HG03064 (cell line): ENCODE data around the gene RBX1.
A peak's percentile ranks its signal among the peaks of the same experiment; 100 is the strongest.
"Not testable (repeated sequence)": the region's sequence is repeated elsewhere in the genome, so short reads cannot be mapped to it uniquely, and the experiment has no call there.

Experiments
- ATAC-seq: cut with Tn5 transposase; IDR thresholded peaks from one replicate; pipeline ENCODE4 v1.9.1; 2021; ENCODE audit warnings: low read depth; ENCODE audit not compliant: unreplicated experiment

Gene RBX1

DNA sequence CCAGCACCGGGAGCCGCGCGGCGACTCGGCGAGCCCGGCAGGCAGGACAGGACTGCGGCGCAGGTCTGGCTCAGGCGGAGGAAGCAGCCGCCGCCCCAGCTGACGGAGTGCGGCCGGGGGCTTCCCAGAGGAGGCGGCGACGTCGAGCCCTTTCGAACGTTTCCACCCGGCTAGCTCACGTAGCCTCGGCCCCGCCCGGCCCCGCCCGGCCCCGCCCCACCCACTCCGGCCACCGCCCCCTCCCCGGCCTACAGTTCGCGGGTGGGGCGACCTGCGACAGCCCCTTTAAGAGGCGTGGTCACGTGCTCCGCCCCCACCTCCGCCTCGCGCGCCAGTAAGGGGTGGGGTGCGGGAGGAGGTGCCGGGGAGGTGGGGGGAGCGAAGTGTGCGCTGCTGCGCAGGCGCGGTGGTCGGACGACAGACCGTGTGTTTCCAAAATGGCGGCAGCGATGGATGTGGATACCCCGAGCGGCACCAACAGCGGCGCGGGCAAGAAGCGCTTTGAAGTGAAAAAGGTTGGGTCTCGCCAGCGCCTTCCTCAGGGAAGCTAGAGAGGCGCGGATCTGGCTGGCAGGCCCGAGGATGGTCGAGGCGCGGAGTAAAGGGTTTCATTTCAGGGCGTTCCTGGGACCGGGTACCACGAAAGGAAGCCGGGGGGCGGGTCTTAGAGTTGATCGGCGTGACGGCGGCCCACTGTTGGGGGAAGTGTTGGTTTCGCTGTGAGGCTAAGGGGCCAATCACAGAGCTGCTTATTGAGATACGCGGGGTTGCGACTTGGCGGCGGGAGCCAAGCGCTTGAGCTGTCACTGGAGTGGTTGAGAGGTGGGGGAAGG lies at the start of gene RBX1:
Gene RBX1 (plus strand): TSS at position 417 of the 833 bp plus-strand sequence. CDS start 21 bp downstream, at position 438.
- ATAC-seq: peak; percentile 66

DNA sequence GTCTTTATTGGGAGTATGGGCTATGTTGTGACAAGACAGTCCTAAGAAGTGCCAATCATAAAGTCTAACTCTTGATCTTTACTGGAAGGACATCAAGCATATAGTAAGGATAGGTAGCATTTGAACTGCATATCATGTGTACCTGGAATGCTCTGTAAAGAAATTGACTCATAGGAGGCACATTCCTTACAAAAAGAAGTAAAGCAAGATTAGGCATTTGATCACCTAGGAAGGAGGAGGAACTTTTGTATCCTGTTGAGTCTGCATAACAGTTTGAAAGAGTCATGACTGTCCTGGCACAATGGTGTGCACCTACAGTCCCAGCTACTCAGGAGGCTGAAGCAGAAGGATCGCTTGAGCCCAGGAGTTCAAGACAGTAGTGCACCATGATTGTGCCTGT lies 47.1 kb upstream of the RBX1 start:
- no peak for ATAC-seq

DNA sequence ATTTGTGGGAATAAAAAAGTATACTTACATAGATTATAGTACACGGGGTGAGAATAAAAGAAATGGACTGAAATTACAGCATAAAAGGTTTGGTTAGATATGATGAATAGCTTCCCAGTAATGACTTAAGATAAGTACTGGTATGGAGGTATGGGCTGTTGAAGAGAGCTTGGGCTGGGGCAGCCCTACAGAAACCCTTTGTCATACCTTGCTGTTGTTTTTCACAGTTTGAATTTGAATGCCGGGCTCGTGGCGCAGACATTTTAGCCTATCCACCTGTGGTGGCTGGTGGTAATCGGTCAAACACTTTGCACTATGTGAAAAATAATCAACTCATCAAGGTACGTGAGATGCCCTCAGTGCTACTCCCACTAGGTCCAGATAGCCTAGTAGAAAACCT lies 42.3 kb upstream of the RBX1 start:
- no peak for ATAC-seq

DNA sequence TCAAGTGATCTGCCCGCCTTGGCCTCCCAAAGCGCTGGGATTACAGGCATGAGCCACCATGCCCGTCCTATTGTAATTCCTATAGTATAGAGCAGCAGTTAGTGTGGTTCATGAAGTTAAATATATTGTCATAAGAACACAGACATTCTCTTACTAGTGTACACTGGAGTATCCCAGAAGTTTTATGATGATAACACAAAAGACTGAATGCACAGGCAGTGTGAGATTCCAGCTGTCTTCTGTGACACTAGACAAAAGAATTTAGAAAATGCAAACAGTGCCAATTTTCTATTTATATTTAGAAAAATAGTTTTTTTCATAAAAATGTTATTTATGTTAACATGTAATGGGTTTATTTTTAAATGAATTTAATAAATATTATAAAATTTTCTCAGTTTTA lies 39.4 kb upstream of the RBX1 start:
- no peak for ATAC-seq

DNA sequence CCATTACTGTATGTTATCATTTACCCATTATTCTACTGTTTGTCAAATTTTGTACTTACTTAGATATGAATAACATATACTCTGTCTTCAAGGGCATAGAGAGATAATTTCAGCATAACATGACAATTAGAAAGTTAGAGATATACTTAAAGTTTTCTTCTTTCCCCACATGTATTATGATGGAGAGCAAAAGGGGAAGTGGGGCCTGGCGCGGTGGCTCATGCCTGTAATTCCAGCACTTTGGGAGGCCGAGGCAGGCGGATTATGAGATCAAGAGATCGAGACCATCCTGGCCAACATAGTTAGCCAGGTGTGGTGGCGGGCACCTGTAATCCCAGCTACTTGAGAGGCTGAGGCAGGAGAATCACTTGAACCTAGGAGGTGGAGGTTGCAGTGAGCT lies 38.2 kb upstream of the RBX1 start:
- ATAC-seq: not testable (repeated sequence)

DNA sequence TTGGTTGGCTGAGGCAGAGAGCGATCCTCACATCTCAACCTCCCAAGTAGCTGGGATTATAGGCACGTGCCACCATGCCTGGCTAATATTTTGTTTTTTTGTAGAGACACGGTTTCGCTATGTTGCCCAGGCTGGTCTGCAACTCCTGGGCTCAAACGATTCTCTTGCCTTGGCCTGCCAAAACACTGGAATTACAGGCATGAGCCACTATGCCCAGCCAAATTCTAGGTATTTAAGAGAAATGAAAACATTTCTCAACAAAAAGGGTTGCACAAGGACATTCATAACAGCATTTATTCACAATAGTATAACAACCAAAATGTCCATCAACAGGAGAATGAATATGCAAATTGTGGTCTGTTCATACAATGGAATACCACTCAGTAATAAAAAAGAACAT lies 31.7 kb upstream of the RBX1 start:
- ATAC-seq: no peak

DNA sequence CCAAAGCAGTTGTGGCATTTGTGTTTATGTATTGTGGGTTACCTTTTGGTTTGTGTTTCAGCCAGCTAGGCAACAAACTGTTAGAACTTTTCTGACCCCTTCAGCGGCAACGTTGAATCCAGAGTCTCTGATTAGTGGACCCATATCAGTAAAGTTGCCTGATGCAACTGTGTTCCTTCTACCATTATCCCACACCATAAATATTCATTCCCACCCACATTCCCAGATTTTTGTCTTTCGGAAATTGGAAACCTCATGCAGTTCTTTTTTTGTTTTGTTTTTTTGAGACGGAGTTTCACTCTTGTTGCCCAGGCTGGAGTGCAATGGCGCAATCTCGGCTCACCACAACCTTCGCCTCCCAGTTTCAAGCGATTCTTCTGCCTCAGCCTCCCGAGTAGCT lies 30.7 kb upstream of the RBX1 start:
- ATAC-seq: no peak

DNA sequence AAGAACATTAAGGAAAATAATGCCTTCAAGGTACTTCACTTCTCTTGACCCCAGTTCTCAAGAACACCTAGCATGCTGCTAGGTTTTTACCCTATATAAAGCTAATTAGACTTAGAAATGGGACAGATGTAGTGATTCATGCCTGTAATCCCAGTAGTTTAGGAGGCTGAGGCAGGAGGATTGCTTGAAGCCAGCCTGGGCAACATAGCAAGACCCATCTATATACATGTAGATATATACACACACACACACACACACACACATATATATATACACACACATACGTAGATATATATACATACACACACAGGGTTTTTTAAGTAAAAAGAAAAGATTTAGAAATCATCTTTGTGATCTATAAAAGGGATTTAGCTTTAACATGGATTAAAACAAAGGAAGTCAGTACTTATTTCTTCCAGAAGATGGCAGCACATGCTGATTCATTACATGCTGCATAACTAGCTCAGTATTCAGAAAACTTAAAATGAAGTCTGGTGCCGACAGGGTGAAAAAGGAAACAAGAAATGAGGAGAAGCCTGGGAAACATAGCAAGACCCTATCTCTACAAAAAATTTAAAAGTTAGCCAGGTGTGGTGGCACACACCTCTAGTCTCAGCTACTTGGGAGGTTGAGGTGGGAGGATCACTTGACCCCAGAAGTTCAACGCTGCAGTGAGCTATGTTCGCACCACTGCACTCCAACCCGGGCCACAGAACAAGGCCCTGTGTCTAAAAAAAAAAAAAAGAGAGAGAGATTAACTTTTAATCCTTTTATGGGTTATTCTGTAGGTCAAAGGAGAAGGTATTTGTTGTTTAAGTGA lies 28.5 kb upstream of the RBX1 start:
- no peak for ATAC-seq

DNA sequence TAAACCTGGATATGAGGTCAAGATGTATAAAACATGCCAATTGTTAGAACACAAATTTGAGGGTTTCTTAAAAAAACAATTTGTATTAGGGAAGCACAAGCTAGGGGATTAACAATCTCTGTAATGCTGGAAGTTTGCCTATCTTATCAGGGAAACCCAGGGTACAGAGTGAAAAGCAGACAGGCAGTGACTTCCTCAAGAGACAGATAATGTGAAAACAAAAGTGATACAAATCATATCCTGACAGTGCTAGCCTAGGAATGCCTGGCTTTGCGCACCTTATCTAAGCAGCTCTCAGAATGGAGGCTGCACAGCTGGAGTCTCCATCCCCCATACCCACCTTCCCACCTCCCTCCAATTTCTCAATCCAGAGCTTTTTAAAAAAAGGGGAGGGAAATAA lies 22.5 kb upstream of the RBX1 start:
- ATAC-seq: no peak

DNA sequence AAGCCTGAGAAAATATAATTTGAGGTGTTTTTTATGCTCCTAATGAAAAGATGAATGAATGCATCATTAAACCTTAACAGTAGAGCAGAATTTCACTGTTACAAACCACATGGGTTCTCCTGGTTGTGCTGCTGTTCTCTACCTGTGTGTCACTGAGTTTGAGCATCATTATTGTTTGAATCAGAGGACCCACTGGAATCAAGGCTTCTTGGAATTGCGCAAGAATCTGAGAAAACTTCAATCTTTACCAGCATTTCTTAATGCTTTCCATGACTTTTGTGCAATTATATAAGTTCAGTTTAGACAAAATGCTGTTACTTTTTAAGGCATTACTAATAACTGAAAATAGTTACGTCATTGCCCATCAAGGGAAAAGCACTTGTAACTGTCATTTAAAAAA lies 18.8 kb upstream of the RBX1 start:
- ATAC-seq: no peak

DNA sequence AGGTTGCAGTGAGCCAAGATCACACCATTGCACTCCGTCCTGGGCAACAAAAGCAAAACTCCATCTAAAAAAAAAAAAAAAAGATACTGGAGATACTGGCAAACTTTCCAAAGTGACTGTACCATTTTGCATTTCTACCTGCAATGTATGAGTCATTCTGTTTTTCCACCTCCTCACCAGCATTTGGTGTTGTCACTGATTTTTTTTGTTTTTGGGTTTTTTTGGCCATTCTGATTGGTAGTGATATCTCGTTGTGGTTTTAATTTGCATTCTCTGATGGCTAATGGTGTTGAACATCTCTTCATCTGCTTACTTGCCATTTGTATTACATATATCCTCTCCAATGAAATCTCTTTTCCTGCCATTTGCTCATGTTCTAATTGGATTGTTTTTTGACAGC lies 12.0 kb upstream of the RBX1 start:
- ATAC-seq: no peak

DNA sequence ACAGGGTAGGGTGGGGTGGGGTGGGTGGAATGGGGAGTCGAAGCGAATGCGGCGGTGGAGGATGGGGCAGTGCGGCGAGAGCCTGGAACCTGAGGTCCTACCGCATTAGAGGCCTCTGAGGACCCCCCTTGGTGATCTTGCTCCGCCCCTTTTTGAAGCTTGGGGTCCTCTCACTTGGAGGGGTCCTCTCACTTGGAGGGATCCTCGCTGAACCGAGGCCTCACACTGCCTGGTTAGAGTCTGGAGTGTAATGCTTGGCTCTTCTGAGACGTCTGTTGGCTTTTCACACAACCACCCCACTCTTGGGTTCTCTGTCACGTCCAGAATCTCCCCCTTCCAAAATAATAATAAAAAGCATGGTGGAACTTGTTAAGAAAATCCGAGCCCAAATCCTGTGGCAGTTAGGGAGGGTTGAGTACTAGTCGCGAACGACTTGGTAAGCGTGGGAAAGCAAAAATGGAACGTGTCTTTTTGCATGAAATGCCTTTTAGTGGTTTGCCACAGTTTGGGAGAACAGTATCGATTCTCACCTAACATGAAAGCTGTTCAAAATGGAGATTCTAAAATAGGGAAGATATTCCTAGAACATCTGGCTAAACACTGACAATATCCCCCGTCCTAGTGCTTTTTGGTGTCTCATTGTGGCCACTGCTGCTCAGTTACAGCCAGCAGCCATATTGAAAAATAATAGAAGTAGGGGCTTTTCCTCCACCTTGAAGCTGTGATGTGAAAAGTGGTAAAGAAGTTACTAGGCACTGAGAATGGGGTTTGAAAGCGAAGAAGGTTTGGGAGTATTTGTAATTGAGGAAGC lies 822 bp downstream of the RBX1 start:
- ATAC-seq: no peak

DNA sequence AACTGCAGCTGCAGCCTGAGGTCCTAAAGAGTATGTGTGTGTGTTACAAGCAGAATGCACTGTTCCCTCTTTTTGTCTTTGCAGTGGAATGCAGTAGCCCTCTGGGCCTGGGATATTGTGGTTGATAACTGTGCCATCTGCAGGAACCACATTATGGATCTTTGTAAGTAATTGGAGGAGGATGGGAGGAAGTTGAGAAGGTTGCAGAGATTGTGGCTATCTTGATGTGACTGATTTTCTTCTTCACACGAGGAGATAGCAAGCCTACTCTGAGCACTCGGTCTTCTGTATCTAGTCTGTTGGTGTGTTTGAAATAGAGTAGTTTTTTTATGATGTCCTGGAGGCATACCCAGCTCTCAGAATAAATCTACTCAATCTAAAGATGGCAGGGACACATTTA lies 2.3 kb downstream of the RBX1 start:
- no peak for ATAC-seq

DNA sequence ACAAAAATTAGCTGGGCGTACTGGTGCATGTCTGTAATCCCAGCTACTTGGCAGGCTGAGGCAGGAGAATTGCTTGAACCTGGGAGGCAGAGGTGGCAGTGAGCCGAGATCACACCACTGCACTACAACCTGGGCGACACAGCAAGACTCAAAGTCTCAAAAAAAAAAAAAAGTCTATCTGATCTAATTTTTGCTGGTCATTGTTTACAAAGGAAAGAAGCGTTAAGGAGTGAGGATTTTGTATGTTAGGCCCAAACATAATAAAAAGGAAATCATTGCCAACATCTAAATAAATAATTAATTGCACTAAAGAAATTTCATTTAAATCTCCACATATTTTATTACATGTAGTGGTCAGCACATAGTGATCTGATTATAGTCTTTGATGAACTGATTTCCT lies 2.9 kb downstream of the RBX1 start:
- ATAC-seq: no peak

DNA sequence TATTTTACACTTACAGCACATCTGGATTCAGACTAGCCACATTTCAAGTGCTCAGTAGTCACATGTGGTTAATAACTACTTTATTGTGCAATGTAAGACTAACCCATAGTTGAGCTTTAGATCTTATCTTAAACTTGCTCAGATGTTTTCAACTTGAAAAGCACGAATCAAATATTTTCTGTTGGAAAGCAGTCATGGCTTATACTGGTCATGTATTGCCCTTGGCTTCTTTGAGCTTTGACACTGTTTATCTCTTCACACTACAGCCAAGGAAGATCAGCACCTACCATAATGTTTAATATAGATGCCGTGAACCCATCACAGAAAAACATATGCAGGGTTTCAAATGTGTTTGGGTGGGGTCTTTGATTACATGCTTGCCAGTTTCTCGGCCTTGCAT lies 4.4 kb downstream of the RBX1 start:
- ATAC-seq: no peak

DNA sequence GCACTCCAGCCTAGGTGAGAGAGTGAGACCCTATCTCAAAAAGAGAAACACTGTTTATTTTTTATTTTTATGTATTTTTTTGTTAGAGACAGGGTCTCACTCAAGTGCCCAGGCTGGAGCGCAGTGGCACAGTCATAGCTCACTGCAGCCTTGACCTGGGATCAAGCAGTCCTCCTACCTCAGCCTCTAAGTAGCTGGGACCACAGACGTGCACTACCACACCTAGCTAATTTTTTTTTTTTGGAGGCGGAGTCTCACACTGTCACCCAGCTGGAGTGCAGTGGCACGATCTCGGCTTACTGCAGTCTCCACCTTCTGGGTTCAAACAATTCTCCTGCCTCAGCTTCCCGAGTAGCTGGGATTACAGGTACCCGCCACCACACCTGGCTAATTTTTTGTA lies 6.4 kb downstream of the RBX1 start:
- ATAC-seq: no peak

DNA sequence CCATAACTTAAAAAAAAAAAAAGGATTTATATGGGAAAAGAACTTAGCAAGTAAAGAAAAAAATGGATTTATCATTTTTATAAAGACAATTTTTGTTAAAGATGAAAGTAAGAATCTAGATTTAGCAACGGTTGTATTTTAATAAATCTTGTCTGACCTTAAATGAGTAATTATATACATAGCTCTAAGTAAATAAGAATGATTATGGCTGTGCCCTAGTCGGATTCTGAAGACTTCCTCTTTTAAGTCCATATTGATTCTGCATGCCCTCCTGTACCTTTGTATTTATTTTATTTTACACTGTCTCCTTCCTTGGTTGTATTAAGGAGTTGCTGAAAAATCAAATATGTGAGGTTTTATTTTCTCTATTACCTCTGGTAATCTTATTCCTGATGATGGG lies 7.1 kb downstream of the RBX1 start:
- ATAC-seq: no peak

DNA sequence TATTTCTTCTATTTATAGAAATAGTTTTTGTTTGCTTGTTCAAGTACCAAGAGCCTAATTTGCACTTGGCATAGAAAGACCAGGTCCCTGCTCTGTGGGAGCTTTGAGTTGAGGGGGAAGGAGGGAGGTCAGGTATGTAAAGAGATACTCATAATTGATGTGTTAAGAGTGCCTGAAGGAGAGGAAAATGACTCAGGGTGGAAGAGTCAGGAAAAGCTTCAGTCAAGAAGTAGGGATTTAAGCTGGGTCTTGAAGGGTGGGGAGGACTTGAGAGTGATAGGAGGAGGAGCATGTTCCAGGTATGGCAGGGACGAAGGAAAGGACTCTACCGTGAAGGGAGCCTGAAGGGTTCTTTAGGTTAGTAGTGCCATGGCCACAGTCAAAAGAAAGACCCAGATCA lies 9.0 kb downstream of the RBX1 start:
- ATAC-seq: no peak

DNA sequence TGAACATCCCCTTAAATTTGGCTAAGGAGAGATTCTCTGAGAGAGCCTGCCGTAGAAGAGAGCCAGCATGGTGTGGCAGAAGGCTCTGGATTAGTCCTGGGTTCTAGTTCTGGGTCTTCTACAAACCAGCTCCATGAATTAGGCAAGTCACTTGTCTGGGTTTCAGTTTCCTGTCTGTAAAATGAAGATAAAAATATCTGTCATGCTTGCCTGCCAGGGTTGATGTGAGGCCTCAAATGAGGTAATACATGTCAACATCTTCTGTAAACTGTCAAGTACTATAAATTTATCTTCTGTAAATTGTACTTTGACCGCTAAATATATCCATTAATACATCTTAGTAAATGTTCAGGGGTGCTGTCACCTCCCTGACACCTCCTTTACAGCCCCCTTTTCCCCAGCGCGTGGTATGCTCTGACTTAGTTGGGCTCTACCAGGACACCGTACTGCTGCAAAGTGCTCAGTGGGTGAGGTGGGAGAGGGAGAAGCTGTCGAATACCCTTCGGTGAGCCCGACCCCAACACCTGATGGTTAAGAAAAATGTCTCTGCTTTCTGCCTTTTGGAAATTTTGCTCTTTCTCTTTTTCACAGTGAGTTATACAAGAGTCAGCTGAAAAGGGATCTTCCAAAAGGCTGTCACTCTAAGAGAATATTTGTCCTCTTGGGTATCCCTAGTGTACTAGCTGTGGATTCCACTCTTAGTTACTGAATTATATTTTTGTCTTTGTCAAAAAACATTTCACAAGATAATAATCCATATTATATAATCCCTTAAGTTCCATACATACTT lies 15.0 kb downstream of the RBX1 start:
- ATAC-seq: no peak

DNA sequence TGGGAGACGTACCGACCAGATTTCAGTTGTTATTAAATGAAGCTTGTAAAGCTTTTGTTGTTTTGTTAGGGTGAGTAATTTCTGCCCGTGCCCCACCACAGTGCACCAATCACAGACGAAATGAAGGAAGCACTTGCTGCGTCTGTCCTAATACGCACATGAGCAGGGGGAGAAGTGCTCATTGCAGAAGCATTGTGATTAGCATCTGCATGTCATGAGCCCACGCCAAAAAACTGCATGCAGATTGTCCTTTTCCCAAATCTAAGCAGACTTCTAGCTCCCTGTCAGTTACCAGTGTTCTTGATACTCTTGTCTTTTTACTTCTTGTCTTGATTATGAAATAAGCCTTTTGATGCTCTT lies 15.5 kb downstream of the RBX1 start:
- no peak for ATAC-seq
